ENCODE data around the gene SLBP. TPM values are rescaled to one million over a fixed set of nuclear protein-coding genes. Genes with fewer than 3 reads are reported as not detected.

SLBP gene
- total and polyA plus RNA-seq, 3 donors from 2014 or later, result 118 to 173 (median 137) TPM

GRCh38 chr4:1731180-1731579 lies 19.1 kb upstream of the SLBP start:
- no peak overlapping the region for H3K4me3 ChIP-seq
- no peaks in the 10 kb centered on the region for H3K36me3 ChIP-seq (ENCODE audit: low read depth, missing control alignments)
- no peaks in the 10 kb centered on the region for H3K4me1 ChIP-seq
- H3K9me3 ChIP-seq, result no peaks in the 10 kb centered on the region
- 95 to 99% methylated on average over 4 to 10 of the region's 10 CpGs for WGBS, 2 donors
- no peak for DNase-seq
- no peak overlapping the region for H3K27ac ChIP-seq
- intact Hi-C loops (cut with DNase I; ENCODE audit: low total_unique reads), result no loop called here
- TF ChIP-seq CTCF (IDR thresholded peaks at IDR 0.05) (no peak), POLR2A (IDR thresholded peaks at IDR 0.05) (no peak)
- no peaks in the 10 kb centered on the region for H3K27me3 ChIP-seq

DNA sequence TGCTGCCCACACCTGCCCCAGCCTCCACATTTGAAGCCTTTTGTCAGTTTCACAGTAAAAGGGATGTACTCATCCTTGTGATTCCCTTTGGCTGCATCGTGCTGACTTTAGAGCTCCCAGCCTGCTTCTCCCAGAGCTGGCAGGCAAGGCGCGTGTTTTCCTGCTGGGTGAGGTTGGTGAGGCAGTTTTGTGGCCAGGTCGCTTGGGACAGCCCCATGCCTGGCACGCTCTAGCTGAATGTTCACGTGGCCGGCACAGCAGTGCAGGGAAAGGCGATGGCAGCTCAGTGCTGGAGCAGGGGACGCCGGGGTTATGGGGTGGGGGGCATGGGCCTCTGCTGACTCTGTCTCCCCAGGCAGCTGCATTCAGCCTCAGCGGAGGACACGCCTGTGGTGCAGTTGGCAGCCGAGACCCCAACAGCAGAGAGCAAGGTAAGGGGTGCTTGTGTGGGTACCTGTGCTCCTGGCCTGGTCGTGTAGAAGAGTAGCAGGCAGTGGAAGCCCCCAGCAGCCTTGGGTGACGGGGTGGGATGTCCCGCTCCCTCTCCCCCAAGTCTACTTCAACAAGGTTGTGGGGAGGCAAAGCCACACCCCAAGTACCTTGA lies 18.5 kb upstream of the SLBP start:
- no peaks in the 10 kb centered on the region for H3K9me3 ChIP-seq
- 93 to 96% methylated on average over 6 to 16 of the region's 16 CpGs for WGBS, 2 donors
- TF ChIP-seq POLR2A (IDR thresholded peaks at IDR 0.05) (no peak), CTCF (IDR thresholded peaks at IDR 0.05) (no peak)
- H3K4me1 ChIP-seq, result no peaks in the 10 kb centered on the region
- no peak for DNase-seq
- no peaks in the 10 kb centered on the region for H3K36me3 ChIP-seq (ENCODE audit: low read depth, missing control alignments)
- H3K27me3 ChIP-seq, result no peaks in the 10 kb centered on the region
- intact Hi-C loops (cut with DNase I; ENCODE audit: low total_unique reads), result no loop called here
- H3K27ac ChIP-seq, result no peak overlapping the region
- no peak overlapping the region for H3K4me3 ChIP-seq

GRCh38 chr4:1728061-1728980 lies 16.2 kb upstream of the SLBP start:
- no peak overlapping the region for H3K4me3 ChIP-seq
- no peak overlapping the region for H3K27ac ChIP-seq
- H3K27me3 ChIP-seq, result no peaks in the 10 kb centered on the region
- WGBS, 2 donors, result 87 to 91% methylated on average over 21 to 31 of the region's 31 CpGs
- intact Hi-C loops (cut with DNase I; ENCODE audit: low total_unique reads), result loop anchor here (5.0 kb wide), 1 partner anchor 36 kb away; no protein-coding TSS in a partner anchor
- DNase-seq, result no peak
- no peaks in the 10 kb centered on the region for H3K36me3 ChIP-seq (ENCODE audit: low read depth, missing control alignments)
- H3K9me3 ChIP-seq, result no peaks in the 10 kb centered on the region
- no peaks in the 10 kb centered on the region for H3K4me1 ChIP-seq
- TF ChIP-seq POLR2A (IDR thresholded peaks at IDR 0.05) (no peak), CTCF (IDR thresholded peaks at IDR 0.05) (no peak)

- no peaks in the 10 kb centered on the region for H3K9me3 ChIP-seq
- H3K4me1 ChIP-seq, result peaks cover 8% of the 10 kb centered on the region
- no peak overlapping the region for H3K27ac ChIP-seq
- no peak overlapping the region for H3K4me3 ChIP-seq
- TF ChIP-seq CTCF (IDR thresholded peaks at IDR 0.05) (no peak), POLR2A (IDR thresholded peaks at IDR 0.05) (no peak)
- H3K27me3 ChIP-seq, result no peaks in the 10 kb centered on the region
- DNase-seq, result no peak
- intact Hi-C loops (cut with DNase I; ENCODE audit: low total_unique reads), result loop anchor here (5.0 kb wide), 1 partner anchor 35 kb away; no protein-coding TSS in a partner anchor
- WGBS, 2 donors, result 66 to 81% methylated on average over 18 of the region's 18 CpGs
- no peaks in the 10 kb centered on the region for H3K36me3 ChIP-seq (ENCODE audit: low read depth, missing control alignments)
Observed at GRCh38 chr4:1727117-1728031, 15.3 kb upstream of the SLBP start.
